Measurements from ENCODE around the gene ROBO1. TPM values are rescaled to one million over a fixed set of nuclear protein-coding genes. Genes with fewer than 3 reads are reported as not detected.

ROBO1 gene
- total and polyA plus RNA-seq, 2 donors (not counting 3 experiments of a cell fraction or from before 2014, with no cell fraction given), result 5.9 to 14.2 TPM

DNA sequence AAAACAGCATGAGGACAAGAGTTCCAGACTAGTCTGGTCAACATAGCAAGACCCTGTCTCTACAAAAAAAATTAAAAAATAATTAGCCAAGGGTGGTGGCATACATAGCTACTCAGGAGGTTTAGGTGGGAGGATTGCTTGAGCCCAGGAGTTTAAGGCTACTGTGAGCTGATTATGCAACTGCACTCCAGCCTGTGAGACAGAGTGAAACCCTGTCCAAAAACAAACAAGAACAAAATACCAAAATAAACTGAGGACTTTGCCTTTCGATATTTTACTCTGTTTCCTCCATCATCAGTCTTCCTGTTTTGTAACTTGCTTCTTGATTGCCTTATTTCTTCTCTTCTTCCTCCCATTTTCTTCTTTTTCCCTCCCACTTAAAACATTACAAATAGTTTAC is 504.4 kb downstream of the ROBO1 start:
- CTCF ChIA-PET, result interaction anchor here (1.1 to 2.2 kb wide), 3 partner anchors 13 to 177 kb away, joined by 4 to 7 read pairs (median 4); no protein-coding TSS in a partner anchor
- Histone ChIP-seq H3K27ac (ENCODE audit: insufficient read depth, low read depth, low read length) (no peak overlapping the region), H3K4me2 (ENCODE audit: insufficient read depth, low read length) (no peak overlapping the region), H3K9ac (replicated peaks; ENCODE audit: extremely low read depth, insufficient read depth, low read length) (no peak overlapping the region), H3K79me2 (ENCODE audit: control insufficient read depth, insufficient read depth, low read length) (no peaks in the 10 kb centered on the region), H3K9me3 (replicated peaks; ENCODE audit: control insufficient read depth, insufficient read depth, low read length) (no peaks in the 10 kb centered on the region), H3K27me3 (ENCODE audit: control insufficient read depth in 2 of 2, insufficient read depth in 2 of 2, low read length in 2 of 2) (no peaks in the 10 kb centered on the region), H3K36me3 (ENCODE audit: control insufficient read depth in 2 of 2, extremely low read depth in 1 of 2, insufficient read depth in 2 of 2, low read length in 2 of 2) (no peaks in the 10 kb centered on the region), H3K4me3 (replicated peaks in 1 of 3; ENCODE audit: insufficient read depth in 1 of 3, low read depth in 1 of 3, low read length in 3 of 3) (no peak overlapping the region), H4K20me1 (replicated peaks; ENCODE audit: control insufficient read depth, extremely low read depth, insufficient read depth, low read length) (no peaks in the 10 kb centered on the region), H3K4me1 (ENCODE audit: control insufficient read depth, extremely low read depth, insufficient read depth, low read length) (no peaks in the 10 kb centered on the region), H3K9me1 (replicated peaks; ENCODE audit: control insufficient read depth, extremely low read depth, insufficient read depth, low read length) (no peaks in the 10 kb centered on the region), H2AFZ (ENCODE audit: low read depth, low read length) (no peak overlapping the region)
- POLR2A ChIA-PET, result no interaction called here
- FAIRE-seq (no peak), DNase-seq (ENCODE audit: low read depth, low spot score) (no peak)
- BruUV-seq (replicated peaks), result no TSS peak
- TF ChIP-seq, protein P1, sequence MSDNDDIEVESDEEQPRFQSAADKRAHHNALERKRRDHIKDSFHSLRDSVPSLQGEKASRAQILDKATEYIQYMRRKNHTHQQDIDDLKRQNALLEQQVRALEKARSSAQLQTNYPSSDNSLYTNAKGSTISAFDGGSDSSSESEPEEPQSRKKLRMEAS (IDR thresholded peaks at IDR 0.05; ENCODE audit: insufficient read depth, insufficient read length), result no peak
- no peak for TF ChIP-seq GATA2 (IDR thresholded peaks at IDR 0.05; ENCODE audit: insufficient read depth, insufficient read length, low read depth, low read length)
- TF ChIP-seq, protein P2, sequence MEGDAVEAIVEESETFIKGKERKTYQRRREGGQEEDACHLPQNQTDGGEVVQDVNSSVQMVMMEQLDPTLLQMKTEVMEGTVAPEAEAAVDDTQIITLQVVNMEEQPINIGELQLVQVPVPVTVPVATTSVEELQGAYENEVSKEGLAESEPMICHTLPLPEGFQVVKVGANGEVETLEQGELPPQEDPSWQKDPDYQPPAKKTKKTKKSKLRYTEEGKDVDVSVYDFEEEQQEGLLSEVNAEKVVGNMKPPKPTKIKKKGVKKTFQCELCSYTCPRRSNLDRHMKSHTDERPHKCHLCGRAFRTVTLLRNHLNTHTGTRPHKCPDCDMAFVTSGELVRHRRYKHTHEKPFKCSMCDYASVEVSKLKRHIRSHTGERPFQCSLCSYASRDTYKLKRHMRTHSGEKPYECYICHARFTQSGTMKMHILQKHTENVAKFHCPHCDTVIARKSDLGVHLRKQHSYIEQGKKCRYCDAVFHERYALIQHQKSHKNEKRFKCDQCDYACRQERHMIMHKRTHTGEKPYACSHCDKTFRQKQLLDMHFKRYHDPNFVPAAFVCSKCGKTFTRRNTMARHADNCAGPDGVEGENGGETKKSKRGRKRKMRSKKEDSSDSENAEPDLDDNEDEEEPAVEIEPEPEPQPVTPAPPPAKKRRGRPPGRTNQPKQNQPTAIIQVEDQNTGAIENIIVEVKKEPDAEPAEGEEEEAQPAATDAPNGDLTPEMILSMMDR (IDR thresholded peaks at IDR 0.05; ENCODE audit: extremely low read depth in 1 of 2, insufficient read depth in 1 of 2, low read depth in 1 of 2, low read length in 2 of 2), result no peak
- TF ChIP-seq MYC (IDR thresholded peaks at IDR 0.05; ENCODE audit: low read depth, low read length), result no peak
- TF ChIP-seq POLR2AphosphoS5 (IDR thresholded peaks at IDR 0.05; ENCODE audit: insufficient read depth, low read depth, low read length), result no peak
- intact Hi-C loops (cut with micrococcal nuclease) (no loop called here), dilution Hi-C loops (cut with MboI; ENCODE audit: extremely low pct_ligation_motif_present, low sequenced_read_pairs) (no loop called here)

DNA sequence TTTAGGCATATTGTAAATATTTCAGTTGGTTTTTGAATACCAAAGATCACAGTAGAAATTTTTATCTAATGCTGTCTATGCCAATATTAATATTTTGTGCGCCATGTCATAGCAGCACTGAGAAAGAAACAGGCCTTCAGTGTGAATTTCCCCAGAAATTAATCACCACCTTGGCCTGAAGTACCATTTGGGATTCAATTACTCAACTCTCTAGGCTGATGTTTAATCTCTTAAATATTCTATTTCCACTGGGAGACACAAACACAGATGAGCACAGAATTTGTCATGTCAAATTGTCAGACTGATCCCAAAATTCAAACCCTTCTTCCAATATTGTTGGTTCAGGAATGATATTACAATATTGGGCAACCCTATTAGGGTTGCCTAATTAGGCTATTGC is 509.3 kb downstream of the ROBO1 start:
- TF ChIP-seq, protein P2 (IDR thresholded peaks at IDR 0.05; ENCODE audit: extremely low read depth in 1 of 2, insufficient read depth in 1 of 2, low read depth in 1 of 2, low read length in 2 of 2), result no peak
- TF ChIP-seq MYC (IDR thresholded peaks at IDR 0.05; ENCODE audit: low read depth, low read length) (no peak), GATA2 (IDR thresholded peaks at IDR 0.05; ENCODE audit: insufficient read depth, insufficient read length, low read depth, low read length) (no peak), POLR2AphosphoS5 (IDR thresholded peaks at IDR 0.05; ENCODE audit: insufficient read depth, low read depth, low read length) (no peak)
- TF ChIP-seq, protein P1 (IDR thresholded peaks at IDR 0.05; ENCODE audit: insufficient read depth, insufficient read length), result no peak
- Histone ChIP-seq H3K4me3 (replicated peaks in 1 of 3; ENCODE audit: insufficient read depth in 1 of 3, low read depth in 1 of 3, low read length in 3 of 3) (no peak overlapping the region), H3K9me3 (replicated peaks; ENCODE audit: control insufficient read depth, insufficient read depth, low read length) (no peaks in the 10 kb centered on the region), H3K27ac (ENCODE audit: insufficient read depth, low read depth, low read length) (no peak overlapping the region), H3K27me3 (ENCODE audit: control insufficient read depth in 2 of 2, insufficient read depth in 2 of 2, low read length in 2 of 2) (no peaks in the 10 kb centered on the region), H3K36me3 (ENCODE audit: control insufficient read depth in 2 of 2, extremely low read depth in 1 of 2, insufficient read depth in 2 of 2, low read length in 2 of 2) (no peaks in the 10 kb centered on the region), H3K79me2 (ENCODE audit: control insufficient read depth, insufficient read depth, low read length) (no peaks in the 10 kb centered on the region), H3K9me1 (replicated peaks; ENCODE audit: control insufficient read depth, extremely low read depth, insufficient read depth, low read length) (no peaks in the 10 kb centered on the region), H4K20me1 (replicated peaks; ENCODE audit: control insufficient read depth, extremely low read depth, insufficient read depth, low read length) (no peaks in the 10 kb centered on the region), H3K9ac (replicated peaks; ENCODE audit: extremely low read depth, insufficient read depth, low read length) (no peak overlapping the region), H2AFZ (ENCODE audit: low read depth, low read length) (no peak overlapping the region), H3K4me2 (ENCODE audit: insufficient read depth, low read length) (no peak overlapping the region), H3K4me1 (ENCODE audit: control insufficient read depth, extremely low read depth, insufficient read depth, low read length) (no peaks in the 10 kb centered on the region)
- DNase-seq (ENCODE audit: low read depth, low spot score), result no peak
- ChIA-PET POLR2A (no interaction called here), CTCF (no interaction called here)
- no TSS peak for BruUV-seq (replicated peaks)
- intact Hi-C loops (cut with micrococcal nuclease) (no loop called here), dilution Hi-C loops (cut with MboI; ENCODE audit: extremely low pct_ligation_motif_present, low sequenced_read_pairs) (no loop called here)
- FAIRE-seq, result no peak

Data from endothelial cell of umbilical vein (primary cell).